ENCODE results near the gene GPR39.
A peak's percentile ranks its signal among the peaks of the same experiment; 100 is the strongest.

Gene GPR39

GRCh38 chr2:132645176-132645575 lies 228.6 kb downstream of the GPR39 start:
- peaks cover 13% of the 10 kb centered on the region for H3K36me3 Mint-ChIP-seq (ENCODE audit: low read depth)
- no peak overlapping the region for H3K4me3 Mint-ChIP-seq
- H3K4me1 Mint-ChIP-seq, result peaks cover 67% of the 10 kb centered on the region

GRCh38 chr2:132645722-132646539 lies 229.3 kb downstream of the GPR39 start:
- no peak for DNase-seq
- H3K4me3 Mint-ChIP-seq, result no peak overlapping the region
- H3K27ac Mint-ChIP-seq, result peak overlapping the region; percentile 27

More at GRCh38 chr2:132645176-132645575, 228.6 kb downstream of the GPR39 start:
- no peaks in the 10 kb centered on the region for H3K9me3 Mint-ChIP-seq
- TF ChIP-seq, protein P1, sequence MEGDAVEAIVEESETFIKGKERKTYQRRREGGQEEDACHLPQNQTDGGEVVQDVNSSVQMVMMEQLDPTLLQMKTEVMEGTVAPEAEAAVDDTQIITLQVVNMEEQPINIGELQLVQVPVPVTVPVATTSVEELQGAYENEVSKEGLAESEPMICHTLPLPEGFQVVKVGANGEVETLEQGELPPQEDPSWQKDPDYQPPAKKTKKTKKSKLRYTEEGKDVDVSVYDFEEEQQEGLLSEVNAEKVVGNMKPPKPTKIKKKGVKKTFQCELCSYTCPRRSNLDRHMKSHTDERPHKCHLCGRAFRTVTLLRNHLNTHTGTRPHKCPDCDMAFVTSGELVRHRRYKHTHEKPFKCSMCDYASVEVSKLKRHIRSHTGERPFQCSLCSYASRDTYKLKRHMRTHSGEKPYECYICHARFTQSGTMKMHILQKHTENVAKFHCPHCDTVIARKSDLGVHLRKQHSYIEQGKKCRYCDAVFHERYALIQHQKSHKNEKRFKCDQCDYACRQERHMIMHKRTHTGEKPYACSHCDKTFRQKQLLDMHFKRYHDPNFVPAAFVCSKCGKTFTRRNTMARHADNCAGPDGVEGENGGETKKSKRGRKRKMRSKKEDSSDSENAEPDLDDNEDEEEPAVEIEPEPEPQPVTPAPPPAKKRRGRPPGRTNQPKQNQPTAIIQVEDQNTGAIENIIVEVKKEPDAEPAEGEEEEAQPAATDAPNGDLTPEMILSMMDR (IDR thresholded peaks at IDR 0.05), result no peak
- no peak for DNase-seq
- no peaks in the 10 kb centered on the region for H3K27me3 Mint-ChIP-seq (ENCODE audit: low read depth, poor library complexity)
- H3K27ac Mint-ChIP-seq, result no peak overlapping the region

DNA sequence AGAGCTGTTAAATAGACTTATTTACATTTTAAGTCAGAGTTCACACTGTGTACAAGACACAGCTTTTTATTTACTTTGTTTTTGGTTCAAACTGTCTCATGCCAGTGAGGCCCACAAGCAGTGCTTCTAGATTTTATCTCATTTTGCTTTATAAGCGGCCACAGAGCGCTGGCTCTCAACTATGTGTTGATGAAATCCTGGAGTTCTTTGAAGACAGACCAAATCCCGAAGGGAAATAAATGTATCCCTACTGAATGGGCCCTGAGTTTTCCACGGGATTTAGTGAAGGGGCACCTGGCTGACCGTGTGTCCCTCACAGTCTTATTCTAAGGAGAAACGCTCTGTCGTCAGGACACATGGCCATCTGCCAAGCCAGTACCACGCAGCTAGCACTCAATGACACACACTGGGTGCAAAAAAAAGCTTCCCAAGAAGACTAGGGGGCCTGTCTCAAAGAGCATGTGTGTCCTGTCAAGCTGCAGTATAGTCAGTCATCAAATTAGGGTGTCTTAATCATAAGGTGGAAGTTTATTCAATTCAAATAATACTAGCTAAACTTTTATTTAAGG lies 230.0 kb downstream of the GPR39 start:
- H3K4me1 Mint-ChIP-seq, result peaks cover 69% of the 10 kb centered on the region
- no peak overlapping the region for H3K27ac Mint-ChIP-seq
- peaks cover 13% of the 10 kb centered on the region for H3K36me3 Mint-ChIP-seq (ENCODE audit: low read depth)
- H3K9me3 Mint-ChIP-seq, result no peaks in the 10 kb centered on the region
- TF ChIP-seq, protein P1 (IDR thresholded peaks at IDR 0.05), result no peak
- no peak overlapping the region for H3K4me3 Mint-ChIP-seq
- H3K27me3 Mint-ChIP-seq (ENCODE audit: low read depth, poor library complexity), result no peaks in the 10 kb centered on the region
- DNase-seq, result no peak

More at GRCh38 chr2:132645722-132646539, 229.3 kb downstream of the GPR39 start:
- H3K27me3 Mint-ChIP-seq (ENCODE audit: low read depth, poor library complexity), result no peaks in the 10 kb centered on the region
- H3K9me3 Mint-ChIP-seq, result no peaks in the 10 kb centered on the region
- TF ChIP-seq, protein P1 (IDR thresholded peaks at IDR 0.05), result no peak
- H3K4me1 Mint-ChIP-seq, result peaks cover 69% of the 10 kb centered on the region
- H3K36me3 Mint-ChIP-seq (ENCODE audit: low read depth), result peaks cover 13% of the 10 kb centered on the region

GRCh38 chr2:132651115-132652045 lies 234.8 kb downstream of the GPR39 start:
- Mint-ChIP-seq H3K4me3 (no peak overlapping the region), H3K4me1 (peaks cover 34% of the 10 kb centered on the region), H3K9me3 (peaks cover 3% of the 10 kb centered on the region), H3K27me3 (ENCODE audit: low read depth, poor library complexity) (no peaks in the 10 kb centered on the region), H3K36me3 (ENCODE audit: low read depth) (peaks cover 18% of the 10 kb centered on the region), H3K27ac (no peak overlapping the region)
- peak; percentile 42 for DNase-seq
- TF ChIP-seq, protein P1 (IDR thresholded peaks at IDR 0.05), result peak; percentile 68

DNA sequence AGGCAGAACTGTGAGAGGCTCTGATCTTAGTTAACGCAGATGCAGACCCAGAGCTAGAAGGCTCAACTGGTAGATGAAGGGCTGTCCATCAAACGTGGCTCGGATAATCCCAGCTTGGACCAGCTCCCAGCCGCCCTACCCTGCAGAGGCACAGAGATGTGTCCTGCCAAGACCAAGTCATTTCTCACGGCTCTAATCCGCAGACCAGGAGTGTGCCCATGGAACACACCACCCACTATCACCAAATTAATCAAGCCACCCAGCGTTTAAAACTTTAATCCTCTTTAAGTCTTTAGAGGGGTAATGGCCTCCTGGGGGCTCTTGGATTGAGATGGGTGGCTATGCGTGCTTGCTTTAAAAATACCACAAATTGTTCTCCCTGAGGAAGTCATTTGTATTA lies 235.9 kb downstream of the GPR39 start:
- no peak overlapping the region for H3K4me3 Mint-ChIP-seq
- H3K27ac Mint-ChIP-seq, result no peak overlapping the region
- peaks cover 3% of the 10 kb centered on the region for H3K9me3 Mint-ChIP-seq
- H3K27me3 Mint-ChIP-seq (ENCODE audit: low read depth, poor library complexity), result no peaks in the 10 kb centered on the region
- H3K4me1 Mint-ChIP-seq, result peaks cover 38% of the 10 kb centered on the region
- peaks cover 27% of the 10 kb centered on the region for H3K36me3 Mint-ChIP-seq (ENCODE audit: low read depth)
- DNase-seq, result no peak
- TF ChIP-seq, protein P1 (IDR thresholded peaks at IDR 0.05), result no peak
